ENCODE results near the gene FILIP1L.

Gene FILIP1L

DNA sequence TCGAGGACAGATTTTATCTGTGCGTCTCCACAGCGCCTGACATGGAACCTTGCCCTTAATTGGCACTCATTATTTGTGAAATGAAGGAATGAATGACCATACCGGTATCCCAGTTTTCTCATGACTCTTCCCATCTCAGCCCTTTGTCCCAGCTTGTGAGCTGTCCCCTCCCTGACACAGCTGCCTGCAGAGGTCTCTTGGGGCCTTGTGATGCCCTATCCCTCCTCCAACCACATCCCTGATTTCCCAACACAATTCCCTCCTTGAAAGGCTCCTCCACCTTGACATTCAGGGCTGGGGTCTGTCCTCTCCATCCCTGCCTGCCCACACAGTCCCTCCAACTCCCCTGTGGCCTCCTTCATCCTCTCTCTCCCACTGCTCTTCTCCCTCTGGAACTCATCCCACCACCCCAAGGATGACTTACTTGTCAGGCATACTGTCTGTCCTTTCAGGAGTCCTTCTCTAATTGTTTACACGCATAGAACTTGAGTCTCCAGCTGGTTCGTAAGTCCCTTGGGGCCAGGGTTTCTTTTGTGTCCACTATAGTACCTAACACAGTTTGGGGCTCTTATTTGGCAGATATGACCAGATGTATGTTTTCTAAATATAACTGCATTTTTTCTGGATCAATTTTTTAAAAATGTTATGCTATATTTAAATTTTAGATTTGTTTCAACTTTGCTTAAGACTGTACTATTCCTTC, 35.6 kb upstream of the FILIP1L start:
- Histone ChIP-seq H3K9me3 (ENCODE audit: control insufficient read depth in 1 of 2, low read length in 2 of 2) (no peaks in the 10 kb centered on the region), H3K4me1 (ENCODE audit: control insufficient read depth in 1 of 2, insufficient read depth in 2 of 2, low read length in 2 of 2) (peaks cover 0 to 20% of the 10 kb centered on the region in 2 donors), H3K27me3 (ENCODE audit: low read depth, low read length) (no peaks in the 10 kb centered on the region), H3K36me3 (ENCODE audit: control insufficient read depth in 1 of 2, insufficient read depth in 2 of 2, low read length in 2 of 2) (no peaks in the 10 kb centered on the region), H3K27ac (ENCODE audit: low read length) (peak overlapping the region; percentile 27), H3K4me3 (ENCODE audit: low read depth in 1 of 2, low read length in 2 of 2) (no peak overlapping the region)

DNA sequence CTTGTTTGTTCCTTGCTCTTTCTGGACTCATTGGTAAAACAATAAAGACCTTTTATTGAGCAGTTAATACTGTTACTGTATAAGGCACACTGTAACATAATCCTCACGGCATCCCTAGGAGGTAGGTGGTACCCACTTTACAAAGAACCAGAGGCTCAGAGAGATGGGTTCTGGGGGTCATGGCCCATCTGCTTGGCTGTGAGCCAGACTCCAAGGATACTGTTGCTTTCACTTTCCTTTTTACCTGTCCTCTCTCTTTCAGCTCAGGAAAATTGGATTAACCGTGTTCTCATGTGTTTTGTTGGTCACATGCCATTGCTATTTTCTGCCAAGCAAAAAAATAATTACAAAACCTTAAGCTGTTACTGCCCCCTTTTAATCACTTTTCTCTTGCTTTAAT, 34.8 kb upstream of the FILIP1L start:
- Histone ChIP-seq H3K4me3 (ENCODE audit: low read depth in 1 of 2, low read length in 2 of 2) (no peak overlapping the region), H3K36me3 (ENCODE audit: control insufficient read depth in 1 of 2, insufficient read depth in 2 of 2, low read length in 2 of 2) (no peaks in the 10 kb centered on the region), H3K9me3 (ENCODE audit: control insufficient read depth in 1 of 2, low read length in 2 of 2) (no peaks in the 10 kb centered on the region), H3K4me1 (ENCODE audit: control insufficient read depth in 1 of 2, insufficient read depth in 2 of 2, low read length in 2 of 2) (peaks cover 0 to 20% of the 10 kb centered on the region in 2 donors), H3K27ac (ENCODE audit: low read length) (peak overlapping the region; percentile 27), H3K27me3 (ENCODE audit: low read depth, low read length) (no peaks in the 10 kb centered on the region)

DNA sequence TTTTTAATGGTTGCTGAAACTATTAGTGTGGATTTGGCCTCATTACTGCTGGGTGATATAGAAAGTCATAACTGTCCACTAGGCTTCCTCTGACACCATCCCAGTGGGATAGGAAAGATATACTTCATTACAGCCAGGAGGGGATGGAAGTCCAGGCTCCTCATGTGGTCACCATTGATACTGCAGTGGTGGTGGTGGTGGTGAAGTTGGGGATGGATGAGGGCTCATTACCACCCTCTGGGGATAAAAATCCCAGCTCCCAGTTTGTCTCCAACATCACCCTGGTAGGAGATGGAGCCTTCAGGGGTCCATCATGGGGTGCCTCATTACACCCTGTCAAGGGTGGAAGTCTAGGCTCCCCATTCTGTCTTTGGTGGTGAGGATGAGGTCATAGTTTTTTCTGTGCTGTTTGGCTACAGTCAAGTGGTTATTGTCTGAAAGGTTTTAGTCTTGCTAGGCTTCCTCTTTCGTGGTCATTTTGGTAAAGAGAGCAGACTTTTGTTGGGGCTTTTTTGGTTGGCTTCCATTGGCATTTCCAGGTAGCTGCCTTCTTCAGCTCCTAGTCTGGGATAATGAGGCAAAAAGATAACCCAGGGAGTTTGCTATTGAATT, 30.1 kb upstream of the FILIP1L start:
- Histone ChIP-seq H3K4me3 (ENCODE audit: low read depth in 1 of 2, low read length in 2 of 2) (no peak overlapping the region), H3K27me3 (ENCODE audit: low read depth, low read length) (no peaks in the 10 kb centered on the region), H3K9me3 (ENCODE audit: control insufficient read depth in 1 of 2, low read length in 2 of 2) (peaks cover 0 to 7% of the 10 kb centered on the region in 2 donors), H3K4me1 (ENCODE audit: control insufficient read depth in 1 of 2, insufficient read depth in 2 of 2, low read length in 2 of 2) (peaks cover 0 to 4% of the 10 kb centered on the region in 2 donors), H3K36me3 (ENCODE audit: control insufficient read depth in 1 of 2, insufficient read depth in 2 of 2, low read length in 2 of 2) (no peaks in the 10 kb centered on the region), H3K27ac (ENCODE audit: low read length) (no peak overlapping the region)

DNA sequence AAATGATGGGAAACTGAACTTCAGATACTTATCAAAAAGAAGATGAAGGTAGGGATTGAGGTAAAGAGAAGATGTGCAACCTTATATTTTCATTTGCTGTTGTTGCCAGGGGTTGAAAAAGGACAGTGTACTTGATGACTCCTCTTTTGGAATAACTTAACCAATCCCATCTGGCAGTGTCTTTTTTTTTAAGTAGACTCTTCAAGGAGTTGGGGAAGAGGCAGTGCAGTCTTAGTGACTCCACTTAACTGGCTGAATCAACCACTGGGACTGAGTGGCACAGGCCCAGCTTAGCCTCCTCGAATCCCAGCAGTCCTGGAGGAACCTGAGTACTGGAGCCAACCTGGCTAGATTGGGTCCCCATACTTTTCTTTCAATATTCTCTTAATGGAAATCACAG, 27.3 kb upstream of the FILIP1L start:
- Histone ChIP-seq H3K4me1 (ENCODE audit: control insufficient read depth in 1 of 2, insufficient read depth in 2 of 2, low read length in 2 of 2) (no peaks in the 10 kb centered on the region), H3K27me3 (ENCODE audit: low read depth, low read length) (no peaks in the 10 kb centered on the region)

DNA sequence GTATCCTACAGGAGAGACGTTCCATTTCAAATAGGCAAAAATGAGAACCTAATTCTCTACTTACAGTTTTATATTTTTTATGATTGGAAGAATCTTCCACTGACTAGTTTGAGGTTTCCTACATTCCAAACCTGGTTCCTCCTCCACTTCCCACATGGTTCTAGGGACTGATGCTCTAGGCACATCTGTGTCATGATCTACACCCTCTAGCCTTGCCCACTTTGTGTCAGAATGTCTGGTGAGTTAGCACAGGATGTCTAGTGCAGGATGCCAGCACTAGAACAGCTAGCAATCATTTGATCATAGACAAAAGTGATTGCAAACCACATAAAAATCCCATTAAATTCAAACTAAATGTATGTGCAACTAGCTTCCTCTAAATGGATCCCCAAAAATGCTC, 26.7 kb upstream of the FILIP1L start:
- no peaks in the 10 kb centered on the region for H3K36me3 ChIP-seq (ENCODE audit: control insufficient read depth in 1 of 2, insufficient read depth in 2 of 2, low read length in 2 of 2)
- peaks cover 0 to 5% of the 10 kb centered on the region in 2 donors for H3K4me1 ChIP-seq (ENCODE audit: control insufficient read depth in 1 of 2, insufficient read depth in 2 of 2, low read length in 2 of 2)
- no peak overlapping the region for H3K27ac ChIP-seq (ENCODE audit: low read length)
- peaks cover 0 to 7% of the 10 kb centered on the region in 2 donors for H3K9me3 ChIP-seq (ENCODE audit: control insufficient read depth in 1 of 2, low read length in 2 of 2)
- no peaks in the 10 kb centered on the region for H3K27me3 ChIP-seq (ENCODE audit: low read depth, low read length)
- H3K4me3 ChIP-seq (ENCODE audit: low read depth in 1 of 2, low read length in 2 of 2): no peak overlapping the region

More for the DNA sequence above, 27.3 kb upstream of the FILIP1L start:
- Histone ChIP-seq H3K9me3 (ENCODE audit: control insufficient read depth in 1 of 2, low read length in 2 of 2) (peaks cover 0 to 7% of the 10 kb centered on the region in 2 donors), H3K4me3 (ENCODE audit: low read depth in 1 of 2, low read length in 2 of 2) (no peak overlapping the region), H3K36me3 (ENCODE audit: control insufficient read depth in 1 of 2, insufficient read depth in 2 of 2, low read length in 2 of 2) (no peaks in the 10 kb centered on the region), H3K27ac (ENCODE audit: low read length) (no peak overlapping the region)

DNA sequence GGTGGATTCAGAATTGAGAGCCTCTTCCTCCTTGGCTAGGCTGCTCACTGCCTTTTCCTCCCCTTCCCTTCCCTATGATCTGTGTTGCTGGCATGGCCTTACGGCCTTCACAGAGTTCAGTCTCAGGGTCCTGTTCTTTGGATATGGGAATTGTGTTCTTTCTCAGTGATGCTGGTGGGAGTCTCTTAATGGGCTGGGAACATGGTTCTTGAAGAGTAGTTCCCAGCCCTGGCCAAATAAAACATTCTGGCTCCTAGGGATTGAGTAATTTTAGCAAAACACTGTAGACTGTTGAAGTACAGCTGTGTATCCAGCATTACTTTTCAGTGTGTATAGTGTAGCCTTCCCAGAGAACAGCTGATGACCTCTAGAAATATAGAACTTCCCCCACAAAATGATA, 22.6 kb upstream of the FILIP1L start:
- Histone ChIP-seq H3K27me3 (ENCODE audit: low read depth, low read length) (no peaks in the 10 kb centered on the region), H3K27ac (ENCODE audit: low read length) (no peak overlapping the region), H3K36me3 (ENCODE audit: control insufficient read depth in 1 of 2, insufficient read depth in 2 of 2, low read length in 2 of 2) (no peaks in the 10 kb centered on the region), H3K4me1 (ENCODE audit: control insufficient read depth in 1 of 2, insufficient read depth in 2 of 2, low read length in 2 of 2) (peaks cover 0 to 5% of the 10 kb centered on the region in 2 donors), H3K4me3 (ENCODE audit: low read depth in 1 of 2, low read length in 2 of 2) (no peak overlapping the region), H3K9me3 (ENCODE audit: control insufficient read depth in 1 of 2, low read length in 2 of 2) (no peaks in the 10 kb centered on the region)

DNA sequence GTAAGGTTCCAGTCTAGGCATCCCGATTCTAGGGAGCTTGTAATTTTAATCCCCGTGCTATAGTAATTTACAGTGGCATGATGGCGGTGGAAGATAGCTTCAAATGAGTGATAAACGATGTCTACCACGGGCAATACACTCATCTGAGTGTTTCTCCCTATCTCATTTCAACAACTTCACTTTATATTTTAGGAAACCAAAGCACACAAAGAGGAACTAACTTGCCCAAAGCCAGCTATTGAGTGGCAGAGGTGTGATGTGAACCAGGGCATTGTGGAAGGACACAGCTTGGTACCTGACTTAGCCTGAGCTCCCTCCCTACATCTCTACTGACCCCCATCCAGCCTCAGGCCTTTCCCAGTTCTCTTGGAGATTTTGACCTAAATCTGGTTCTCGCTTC, 16.9 kb upstream of the FILIP1L start:
- H3K4me3 ChIP-seq (ENCODE audit: low read depth in 1 of 2, low read length in 2 of 2): no peak overlapping the region
- H3K4me1 ChIP-seq (ENCODE audit: control insufficient read depth in 1 of 2, insufficient read depth in 2 of 2, low read length in 2 of 2): peaks cover 0 to 8% of the 10 kb centered on the region in 2 donors
- H3K27ac ChIP-seq (ENCODE audit: low read length): no peak overlapping the region
- H3K27me3 ChIP-seq (ENCODE audit: low read depth, low read length): no peaks in the 10 kb centered on the region
- no peaks in the 10 kb centered on the region for H3K36me3 ChIP-seq (ENCODE audit: control insufficient read depth in 1 of 2, insufficient read depth in 2 of 2, low read length in 2 of 2)
- H3K9me3 ChIP-seq (ENCODE audit: control insufficient read depth in 1 of 2, low read length in 2 of 2): no peaks in the 10 kb centered on the region

DNA sequence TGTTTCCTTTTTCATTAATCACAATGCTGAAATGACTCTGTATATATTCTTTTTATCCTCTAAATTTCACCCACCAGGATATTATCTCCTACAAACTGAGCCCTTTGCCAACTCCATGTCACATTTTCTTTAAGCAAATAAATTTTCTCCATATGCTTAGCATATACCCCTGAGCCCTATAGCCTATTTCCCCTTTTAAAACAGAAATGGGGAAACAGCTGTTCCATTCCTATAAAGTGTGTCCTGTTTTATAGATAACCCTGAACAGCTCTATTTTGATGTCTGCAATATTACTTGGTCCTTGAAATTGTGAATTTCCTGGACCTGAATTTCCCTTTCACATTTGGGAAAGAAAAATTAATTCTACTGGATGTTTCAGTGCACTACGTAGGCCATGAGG, 15.6 kb upstream of the FILIP1L start:
- Histone ChIP-seq H3K4me3 (ENCODE audit: low read depth in 1 of 2, low read length in 2 of 2) (no peak overlapping the region), H3K27ac (ENCODE audit: low read length) (no peak overlapping the region), H3K4me1 (ENCODE audit: control insufficient read depth in 1 of 2, insufficient read depth in 2 of 2, low read length in 2 of 2) (peaks cover 4 to 15% of the 10 kb centered on the region in 2 donors), H3K27me3 (ENCODE audit: low read depth, low read length) (no peaks in the 10 kb centered on the region), H3K36me3 (ENCODE audit: control insufficient read depth in 1 of 2, insufficient read depth in 2 of 2, low read length in 2 of 2) (no peaks in the 10 kb centered on the region), H3K9me3 (ENCODE audit: control insufficient read depth in 1 of 2, low read length in 2 of 2) (no peaks in the 10 kb centered on the region)

DNA sequence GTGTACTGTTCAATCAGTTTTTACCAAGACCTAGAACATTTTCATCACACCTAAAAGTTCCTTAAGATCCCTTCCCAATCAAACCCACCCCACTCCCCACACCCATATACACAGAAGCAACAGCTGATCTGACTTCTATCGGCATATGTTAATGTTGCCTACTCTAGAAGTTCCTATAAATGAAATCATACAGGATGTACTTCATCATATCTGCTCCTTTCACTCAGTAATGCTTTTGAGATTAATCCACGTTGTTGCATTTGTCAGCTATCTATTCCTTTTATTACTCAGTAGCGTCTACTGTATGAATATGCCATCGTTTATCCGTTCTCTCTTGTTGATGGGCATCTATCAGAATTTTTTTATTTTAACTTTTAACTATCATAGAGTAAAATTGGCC, 14.3 kb upstream of the FILIP1L start:
- Histone ChIP-seq H3K4me1 (ENCODE audit: control insufficient read depth in 1 of 2, insufficient read depth in 2 of 2, low read length in 2 of 2) (peaks cover 4 to 23% of the 10 kb centered on the region in 2 donors), H3K9me3 (ENCODE audit: control insufficient read depth in 1 of 2, low read length in 2 of 2) (no peaks in the 10 kb centered on the region), H3K36me3 (ENCODE audit: control insufficient read depth in 1 of 2, insufficient read depth in 2 of 2, low read length in 2 of 2) (no peaks in the 10 kb centered on the region), H3K27ac (ENCODE audit: low read length) (no peak overlapping the region), H3K4me3 (ENCODE audit: low read depth in 1 of 2, low read length in 2 of 2) (no peak overlapping the region), H3K27me3 (ENCODE audit: low read depth, low read length) (no peaks in the 10 kb centered on the region)

DNA sequence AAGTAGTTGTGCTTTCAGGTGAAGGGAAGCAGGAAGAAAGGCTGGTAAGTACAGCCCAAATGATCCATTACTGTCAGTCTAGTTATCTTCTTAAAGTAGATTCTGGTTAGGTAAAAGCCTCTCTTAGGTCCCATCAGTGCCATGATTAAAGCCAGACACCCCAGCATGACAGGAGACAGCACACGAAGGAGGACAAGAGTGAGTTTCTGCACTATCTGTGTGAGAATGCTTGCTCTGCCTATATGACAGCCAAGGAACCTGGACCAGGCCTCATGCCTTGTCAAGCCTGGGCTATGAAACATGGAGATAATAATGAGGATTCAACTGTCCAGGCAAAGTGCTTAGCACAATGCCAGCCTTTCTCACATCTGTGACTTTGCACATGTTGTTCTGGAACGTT, 13.5 kb upstream of the FILIP1L start:
- no peaks in the 10 kb centered on the region for H3K36me3 ChIP-seq (ENCODE audit: control insufficient read depth in 1 of 2, insufficient read depth in 2 of 2, low read length in 2 of 2)
- H3K27me3 ChIP-seq (ENCODE audit: low read depth, low read length): no peaks in the 10 kb centered on the region
- H3K4me3 ChIP-seq (ENCODE audit: low read depth in 1 of 2, low read length in 2 of 2): no peak overlapping the region
- H3K9me3 ChIP-seq (ENCODE audit: control insufficient read depth in 1 of 2, low read length in 2 of 2): no peaks in the 10 kb centered on the region
- H3K27ac ChIP-seq (ENCODE audit: low read length): no peak overlapping the region
- peaks cover 4 to 23% of the 10 kb centered on the region in 2 donors for H3K4me1 ChIP-seq (ENCODE audit: control insufficient read depth in 1 of 2, insufficient read depth in 2 of 2, low read length in 2 of 2)

DNA sequence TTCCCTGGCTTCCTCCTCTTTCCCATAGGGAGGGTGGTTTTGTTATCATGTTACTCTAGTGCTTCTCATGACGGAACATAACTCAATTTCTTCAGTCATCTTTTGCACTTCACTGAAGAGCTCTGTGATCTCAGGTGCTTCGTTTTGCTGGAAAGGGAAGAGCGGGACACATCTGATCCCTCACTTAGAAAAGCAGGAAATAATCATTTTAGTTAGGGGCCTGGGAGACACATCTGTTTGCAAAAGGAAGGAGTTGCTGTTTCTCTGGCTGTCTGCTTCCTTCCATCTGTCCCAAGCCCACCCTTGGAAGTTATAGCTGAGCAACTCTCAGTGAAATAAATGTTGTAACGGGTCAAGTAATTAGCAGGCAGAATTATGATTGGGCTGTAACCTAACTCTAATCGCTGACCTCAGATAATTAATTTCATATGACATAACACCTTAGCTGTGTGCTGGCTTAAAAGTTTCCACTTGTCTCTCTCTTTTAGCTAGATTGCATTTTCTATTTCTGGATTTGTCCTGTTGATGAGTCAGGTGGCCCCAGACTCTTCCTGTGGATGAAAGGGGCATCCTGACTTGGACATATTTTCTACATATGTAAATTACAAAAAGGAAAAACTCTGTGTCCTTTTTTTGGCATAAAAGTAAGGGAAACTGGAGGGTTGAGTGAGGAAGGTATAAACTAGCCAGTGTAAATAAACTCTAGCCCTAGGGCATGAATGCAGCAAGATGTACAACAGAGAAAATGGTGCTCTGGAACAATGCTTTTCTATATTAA, 11.0 kb upstream of the FILIP1L start:
- no peak overlapping the region for H3K27ac ChIP-seq (ENCODE audit: low read length)
- peaks cover 4 to 23% of the 10 kb centered on the region in 2 donors for H3K4me1 ChIP-seq (ENCODE audit: control insufficient read depth in 1 of 2, insufficient read depth in 2 of 2, low read length in 2 of 2)
- H3K4me3 ChIP-seq (ENCODE audit: low read depth in 1 of 2, low read length in 2 of 2): no peak overlapping the region

More for the DNA sequence above, 11.0 kb upstream of the FILIP1L start:
- no peaks in the 10 kb centered on the region for H3K9me3 ChIP-seq (ENCODE audit: control insufficient read depth in 1 of 2, low read length in 2 of 2)
- no peaks in the 10 kb centered on the region for H3K36me3 ChIP-seq (ENCODE audit: control insufficient read depth in 1 of 2, insufficient read depth in 2 of 2, low read length in 2 of 2)
- H3K27me3 ChIP-seq (ENCODE audit: low read depth, low read length): no peaks in the 10 kb centered on the region

Measured in muscle layer of duodenum (tissue), 2 donors.